HG03159 (cell line): ENCODE results near the gene FGF10.

Source experiments
- ATAC-seq: cut with Tn5 transposase; IDR thresholded peaks from one replicate; pipeline ENCODE4 v1.9.1; 2021; ENCODE audit warnings: mild to moderate bottlenecking, moderate library complexity; ENCODE audit not compliant: unreplicated experiment

Gene FGF10

GRCh38 chr5:44389090-44389822 lies at the start of gene FGF10:
Gene FGF10 (minus strand): TSS chr5:44389420. CDS start chr5:44388682, 738 bp downstream.
- ATAC-seq, result peak; percentile 40

- ATAC-seq, result no peak
These were observed 37.7 kb upstream of the FGF10 start for GRCh38 chr5:44426944-44427343.

GRCh38 chr5:44412286-44412685 lies 23.1 kb upstream of the FGF10 start:
- ATAC-seq, result no peak

- ATAC-seq, result no peak
These were observed 12.9 kb upstream of the FGF10 start for GRCh38 chr5:44402084-44402483.

DNA sequence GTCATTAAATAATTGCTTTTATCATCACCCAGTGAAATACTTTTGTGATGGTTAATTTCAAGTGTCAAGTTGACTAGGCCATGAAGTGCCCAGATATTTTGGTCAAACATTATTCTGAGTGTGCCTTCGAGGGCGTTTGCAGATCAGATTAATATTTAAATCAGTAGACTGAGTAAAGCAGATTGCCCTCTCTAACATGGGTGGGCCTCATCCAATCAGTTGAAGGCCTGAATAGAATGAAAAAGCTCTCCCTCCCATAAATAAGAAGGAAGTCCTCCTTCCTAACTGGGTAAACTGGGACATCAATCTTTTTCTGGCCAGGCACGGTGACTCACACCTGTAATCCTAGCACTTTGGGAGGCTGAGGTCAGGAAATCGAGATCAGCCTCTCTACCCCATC lies 12.4 kb upstream of the FGF10 start:
- ATAC-seq, result no peak

GRCh38 chr5:44398382-44398781 lies 9.2 kb upstream of the FGF10 start:
- ATAC-seq, result no peak

DNA sequence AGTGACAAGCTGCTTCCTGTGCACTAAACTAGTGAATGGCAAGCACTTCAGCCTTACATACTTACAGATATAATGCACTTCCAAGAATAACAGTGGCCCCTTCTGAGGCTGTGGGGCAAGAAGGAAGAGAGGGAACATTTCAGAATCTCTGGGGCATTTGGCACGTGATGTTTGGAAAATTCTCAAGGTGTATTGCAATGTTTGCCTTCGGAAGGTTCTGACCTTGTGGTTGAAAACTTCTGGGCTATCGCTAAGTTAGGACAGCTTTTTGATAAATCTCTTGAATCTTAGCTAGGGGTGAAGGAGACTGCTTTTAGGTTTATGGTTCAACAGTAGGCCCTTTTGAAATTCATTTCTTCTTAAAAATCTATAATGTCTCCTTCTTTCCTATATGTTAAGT lies 7.1 kb upstream of the FGF10 start:
- no peak for ATAC-seq

DNA sequence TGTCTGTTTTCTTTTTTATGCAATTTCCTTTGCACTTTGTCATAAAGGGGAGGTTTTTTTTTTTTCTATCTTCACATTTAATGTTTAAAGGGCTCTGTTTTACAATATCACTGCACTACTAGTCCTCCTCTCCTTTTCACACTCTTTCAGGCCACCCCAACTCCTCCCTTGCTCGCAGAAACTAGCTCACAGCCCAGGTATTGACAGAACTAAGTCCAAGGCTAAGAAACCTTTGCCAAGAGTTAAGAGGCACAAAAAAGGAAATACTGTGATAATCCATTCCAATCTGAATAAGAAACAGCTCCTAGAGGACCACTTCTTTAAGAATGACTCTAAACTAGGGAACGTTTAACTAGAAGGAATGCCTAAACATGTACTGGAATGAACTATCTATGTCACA lies 1.1 kb upstream of the FGF10 start:
- ATAC-seq, result no peak

- no peak for ATAC-seq
These were observed 563 bp upstream of the FGF10 start for GRCh38 chr5:44389823-44390143.

- no peak for ATAC-seq
These were observed 715 bp downstream of the FGF10 start for GRCh38 chr5:44388321-44389089.

DNA sequence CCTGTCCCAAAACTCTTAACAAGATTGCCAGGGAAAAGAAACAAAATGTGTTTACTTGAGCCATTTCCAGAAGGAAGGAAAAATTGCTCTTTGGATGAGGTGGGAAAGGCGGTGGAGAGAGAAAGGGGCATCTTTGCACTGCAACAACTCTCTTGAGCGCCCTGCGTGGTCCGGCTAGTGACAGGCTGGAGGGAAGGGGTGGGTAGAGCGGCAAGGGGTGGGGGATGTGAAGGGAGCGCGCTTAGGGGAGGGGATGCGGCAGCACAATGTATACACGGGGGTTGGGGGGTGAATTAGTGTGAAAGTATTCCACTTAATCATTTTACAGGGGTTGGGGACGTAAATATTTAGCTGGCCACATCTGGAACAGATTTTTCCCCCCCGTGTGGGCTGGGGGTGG lies 1.3 kb downstream of the FGF10 start:
- no peak for ATAC-seq

DNA sequence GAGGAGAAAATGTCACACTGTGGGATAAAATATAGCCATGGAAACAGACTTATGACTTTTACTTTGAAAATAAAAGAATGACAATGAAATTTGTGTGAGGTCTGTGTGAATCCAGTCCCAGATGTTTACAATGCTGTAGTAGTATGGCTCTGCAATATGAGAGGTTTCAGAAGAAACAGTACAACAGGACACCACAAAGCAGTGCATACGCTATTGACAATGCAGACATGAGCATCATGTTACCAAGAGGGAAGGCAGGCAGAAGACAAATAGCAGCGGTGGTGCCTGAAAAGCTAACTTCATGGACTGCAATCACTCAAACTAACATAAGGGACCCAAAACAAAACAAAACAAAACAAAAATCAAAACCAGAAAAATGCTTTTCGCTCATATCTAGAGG lies 1.8 kb downstream of the FGF10 start:
- no peak for ATAC-seq

GRCh38 chr5:44385291-44385900 lies 3.8 kb downstream of the FGF10 start:
- ATAC-seq, result no peak

GRCh38 chr5:44384816-44385215 lies 4.4 kb downstream of the FGF10 start:
- no peak for ATAC-seq

GRCh38 chr5:44382894-44383293 lies 6.3 kb downstream of the FGF10 start:
- no peak for ATAC-seq

DNA sequence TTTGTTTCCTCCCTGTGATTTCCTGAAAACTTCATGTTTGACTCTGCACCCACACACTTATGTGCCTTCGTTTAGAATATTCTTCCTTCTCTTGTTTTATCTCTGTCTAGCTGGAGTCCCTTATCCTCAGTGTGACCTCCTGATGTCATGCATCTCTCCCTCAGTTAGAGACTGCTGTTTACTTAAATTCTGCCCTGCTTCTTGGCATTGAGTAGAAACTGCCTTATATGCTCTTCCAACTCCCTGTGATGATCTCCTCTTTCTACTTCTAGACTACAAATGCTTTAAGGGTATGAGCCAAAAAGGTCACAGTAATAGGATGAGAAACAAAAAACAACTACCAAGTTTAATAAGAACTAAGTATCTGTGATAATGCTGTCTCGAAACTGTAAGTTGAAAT lies 12.2 kb downstream of the FGF10 start:
- no peak for ATAC-seq

GRCh38 chr5:44372028-44372427 lies 17.2 kb downstream of the FGF10 start:
- no peak for ATAC-seq

DNA sequence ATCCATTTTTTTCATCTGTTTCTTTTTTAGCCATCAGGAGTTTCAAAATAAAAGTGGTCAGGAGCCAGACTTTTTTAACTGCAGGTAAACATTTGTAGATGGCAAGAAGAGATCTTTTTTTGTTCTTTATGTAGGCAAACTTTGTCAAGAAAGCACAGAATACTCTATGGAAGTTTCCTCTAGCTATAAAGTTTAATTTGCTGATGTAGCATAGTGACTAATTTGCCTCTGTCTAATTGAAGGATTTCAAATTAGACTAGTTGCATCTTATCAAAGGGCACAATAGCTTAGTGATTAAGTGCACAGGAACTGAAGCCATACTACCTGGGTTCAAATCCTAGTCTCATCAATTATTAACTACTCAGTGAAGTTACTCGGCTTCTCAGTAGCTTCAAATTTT lies 22.0 kb downstream of the FGF10 start:
- no peak for ATAC-seq

DNA sequence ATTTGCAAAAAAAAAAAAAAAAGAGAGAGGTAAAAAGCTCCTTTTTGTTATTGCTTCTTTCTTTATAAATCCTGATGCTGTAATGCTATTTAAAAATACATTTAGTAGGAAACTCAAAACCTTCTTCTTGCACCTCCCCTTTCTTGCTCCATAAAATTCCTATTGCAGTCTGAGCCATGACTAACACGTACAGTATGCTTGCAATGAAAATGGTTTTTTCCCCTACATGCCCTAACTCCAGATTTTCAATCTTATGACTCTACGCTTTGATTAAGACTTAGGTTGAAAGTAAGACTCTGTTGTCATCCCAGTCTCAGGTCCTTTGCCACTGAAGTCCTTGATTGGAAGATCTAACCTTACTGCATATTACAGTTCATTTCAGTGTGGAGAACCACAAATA lies 23.9 kb downstream of the FGF10 start:
- ATAC-seq, result no peak

- no peak for ATAC-seq
These were observed 25.1 kb downstream of the FGF10 start for GRCh38 chr5:44364097-44364496.

GRCh38 chr5:44361342-44362001 lies 27.7 kb downstream of the FGF10 start:
- ATAC-seq, result no peak

DNA sequence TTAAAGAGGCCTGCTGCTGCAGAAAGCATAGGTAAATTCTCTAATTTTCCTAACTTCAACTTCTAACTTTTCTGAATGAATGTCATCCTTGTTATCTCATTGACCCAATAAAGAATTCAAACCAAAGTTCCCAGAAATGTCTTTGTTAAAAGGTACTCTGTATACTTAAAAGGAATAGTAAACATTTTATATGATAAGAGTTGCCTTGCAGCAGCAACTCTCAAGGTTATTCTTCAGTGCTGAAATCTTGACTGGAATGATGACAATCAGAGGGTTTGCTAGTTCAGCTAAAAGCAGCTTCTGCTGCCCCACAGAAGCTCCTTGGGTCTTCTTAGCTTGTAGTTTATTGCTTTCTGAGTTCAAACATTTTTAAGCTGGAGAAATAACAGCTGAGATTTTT lies 28.3 kb downstream of the FGF10 start:
- ATAC-seq, result no peak
